Nephron (organoid): Measurements from ENCODE around the gene UBE3B.
A peak's percentile ranks its signal among the peaks of the same experiment; 100 is the strongest.

Experiments used
- H3K27ac Mint-ChIP-seq, 3 experiments: 2 replicates each; pipeline ENCODE4 v1.8.0; 2020; ENCODE audit warnings: mixed read lengths in 3 of 3, mild to moderate bottlenecking in 2 of 3, moderate library complexity in 1 of 3
- H3K27me3 Mint-ChIP-seq: 2 replicates; pipeline ENCODE4 v1.8.0; 2021; ENCODE audit warnings: low read depth, mild to moderate bottlenecking, moderate library complexity, mixed read lengths
- H3K36me3 Mint-ChIP-seq: 2 replicates; pipeline ENCODE4 v1.8.0; 2020; ENCODE audit warnings: low read depth, mixed read lengths
- H3K4me1 Mint-ChIP-seq: 2 replicates; pipeline ENCODE4 v1.8.0; 2020; ENCODE audit warnings: mixed read lengths
- H3K4me3 Mint-ChIP-seq, 3 experiments: 2 replicates each; pipeline ENCODE4 v1.8.0; 2020; ENCODE audit warnings: mild to moderate bottlenecking in 3 of 3, mixed read lengths in 3 of 3, moderate library complexity in 2 of 3
- H3K9me3 Mint-ChIP-seq: 2 replicates; pipeline ENCODE4 v1.8.0; 2020; ENCODE audit warnings: mixed read lengths
- TF ChIP-seq, protein P1 (sequence below), 3 experiments: fragments of 200-600 bp; sonication (generic); IDR thresholded peaks; one replicate each; pipeline ENCODE4 v1.5.0; 2021; ENCODE audit warnings: antibody characterized with exemption in 3 of 3; ENCODE audit not compliant: unreplicated experiment in 3 of 3

The UBE3B gene

DNA sequence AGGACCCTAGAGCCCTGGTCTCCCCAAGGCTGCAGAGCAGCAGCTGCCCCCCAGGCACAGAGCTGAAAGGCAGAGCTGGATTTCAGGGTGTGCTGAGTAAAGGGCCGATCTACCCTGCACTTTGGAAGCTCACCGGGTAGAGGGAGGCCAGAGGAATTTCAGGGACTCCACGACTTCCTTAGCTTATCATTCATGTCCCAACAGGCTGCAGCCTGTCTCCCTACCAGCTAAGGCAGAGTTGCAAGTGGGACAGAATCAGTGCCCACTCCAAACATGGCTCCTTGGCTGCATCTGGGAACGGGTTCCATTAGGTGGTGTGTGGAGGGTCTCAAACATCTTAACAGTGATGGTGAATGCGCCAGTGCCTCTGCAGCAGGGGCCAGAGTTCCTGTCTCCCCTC lies 68.4 kb downstream of the UBE3B start:
- TF ChIP-seq, protein P1, sequence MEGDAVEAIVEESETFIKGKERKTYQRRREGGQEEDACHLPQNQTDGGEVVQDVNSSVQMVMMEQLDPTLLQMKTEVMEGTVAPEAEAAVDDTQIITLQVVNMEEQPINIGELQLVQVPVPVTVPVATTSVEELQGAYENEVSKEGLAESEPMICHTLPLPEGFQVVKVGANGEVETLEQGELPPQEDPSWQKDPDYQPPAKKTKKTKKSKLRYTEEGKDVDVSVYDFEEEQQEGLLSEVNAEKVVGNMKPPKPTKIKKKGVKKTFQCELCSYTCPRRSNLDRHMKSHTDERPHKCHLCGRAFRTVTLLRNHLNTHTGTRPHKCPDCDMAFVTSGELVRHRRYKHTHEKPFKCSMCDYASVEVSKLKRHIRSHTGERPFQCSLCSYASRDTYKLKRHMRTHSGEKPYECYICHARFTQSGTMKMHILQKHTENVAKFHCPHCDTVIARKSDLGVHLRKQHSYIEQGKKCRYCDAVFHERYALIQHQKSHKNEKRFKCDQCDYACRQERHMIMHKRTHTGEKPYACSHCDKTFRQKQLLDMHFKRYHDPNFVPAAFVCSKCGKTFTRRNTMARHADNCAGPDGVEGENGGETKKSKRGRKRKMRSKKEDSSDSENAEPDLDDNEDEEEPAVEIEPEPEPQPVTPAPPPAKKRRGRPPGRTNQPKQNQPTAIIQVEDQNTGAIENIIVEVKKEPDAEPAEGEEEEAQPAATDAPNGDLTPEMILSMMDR (IDR thresholded peaks at IDR 0.05; ENCODE audit: unreplicated experiment in 3 of 3) = no peak
- Mint-ChIP-seq H3K27me3 (peaks cover 37% of the 10 kb centered on the region), H3K27ac (no peak overlapping the region), H3K9me3 (no peaks in the 10 kb centered on the region), H3K4me3 (no peak overlapping the region), H3K36me3 (no peaks in the 10 kb centered on the region), H3K4me1 (peaks cover 8% of the 10 kb centered on the region)

DNA sequence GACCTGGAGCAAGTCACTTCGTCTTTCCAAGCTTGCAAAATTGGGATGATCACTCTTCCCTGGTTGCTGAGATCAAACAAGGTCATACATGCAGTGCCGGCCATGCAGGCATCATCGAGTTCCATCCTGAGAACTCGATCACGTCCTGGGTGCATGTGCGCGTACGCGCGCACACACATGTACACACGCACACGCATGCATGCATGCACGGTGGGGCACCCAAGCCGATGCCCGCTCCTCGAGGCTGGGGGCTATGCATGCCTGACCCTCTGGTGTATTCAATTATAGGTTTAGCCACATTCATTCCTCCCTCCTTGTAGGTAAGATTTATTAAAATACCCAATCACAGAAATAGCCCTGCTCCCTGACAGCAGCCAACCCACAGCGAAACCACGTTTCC lies 69.9 kb downstream of the UBE3B start:
- Mint-ChIP-seq H3K27ac (no peak overlapping the region), H3K27me3 (peaks cover 47% of the 10 kb centered on the region), H3K4me1 (peaks cover 8% of the 10 kb centered on the region), H3K4me3 (no peak overlapping the region), H3K36me3 (no peaks in the 10 kb centered on the region), H3K9me3 (no peaks in the 10 kb centered on the region)
- TF ChIP-seq, protein P1 (IDR thresholded peaks at IDR 0.05; ENCODE audit: unreplicated experiment in 3 of 3) = no peak

DNA sequence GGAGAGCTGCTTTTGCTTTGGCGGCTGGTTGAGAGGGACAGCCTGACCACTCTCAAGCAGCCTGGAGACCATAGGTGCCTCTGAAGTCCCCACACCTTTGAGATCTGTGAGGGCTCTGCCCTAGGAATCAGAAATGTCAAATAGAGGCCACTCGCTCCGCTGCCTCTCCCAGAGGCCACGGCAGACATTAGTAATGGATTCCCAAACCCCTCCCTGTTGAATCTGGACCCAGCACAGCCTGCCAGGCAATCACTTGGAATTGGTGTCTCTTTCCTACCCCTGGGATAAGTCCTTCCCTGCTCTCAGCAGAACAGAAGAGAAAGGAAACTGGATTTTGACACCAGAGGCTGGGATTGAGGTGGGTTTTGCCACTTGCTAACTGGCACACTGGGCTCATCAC lies 70.8 kb downstream of the UBE3B start:
- TF ChIP-seq, protein P1 (IDR thresholded peaks at IDR 0.05; ENCODE audit: unreplicated experiment in 3 of 3) = no peak
- no peaks in the 10 kb centered on the region for H3K9me3 Mint-ChIP-seq
- H3K4me3 Mint-ChIP-seq = no peak overlapping the region
- H3K36me3 Mint-ChIP-seq = no peaks in the 10 kb centered on the region
- peaks cover 56% of the 10 kb centered on the region for H3K27me3 Mint-ChIP-seq
- H3K27ac Mint-ChIP-seq = no peak overlapping the region
- peaks cover 8% of the 10 kb centered on the region for H3K4me1 Mint-ChIP-seq

GRCh38 chr12:109549613-109550270 lies 72.3 kb downstream of the UBE3B start:
- H3K27ac Mint-ChIP-seq = peak overlapping the region in 2 of 3 experiments; percentile 32 to 36

DNA sequence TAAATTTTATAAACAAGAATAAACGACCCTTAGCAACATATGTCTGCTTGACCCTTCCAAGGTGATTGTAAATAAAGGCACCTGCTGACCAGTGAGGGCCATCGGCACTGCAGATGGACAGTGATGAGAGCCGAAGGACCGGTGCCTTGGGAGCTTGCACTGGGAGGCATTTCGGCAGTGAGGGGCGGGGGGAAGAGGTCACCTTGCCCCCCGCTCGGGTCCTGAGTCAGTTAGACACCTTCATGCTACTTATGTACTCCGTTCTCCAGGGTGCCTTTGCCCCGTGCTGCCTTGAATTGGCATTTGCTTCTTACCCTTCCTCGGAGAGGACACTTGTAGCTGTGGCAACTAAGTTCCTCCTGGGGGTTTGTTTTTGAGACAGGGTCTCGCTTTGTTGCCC lies 72.8 kb downstream of the UBE3B start:
- no peaks in the 10 kb centered on the region for H3K36me3 Mint-ChIP-seq

More at GRCh38 chr12:109549613-109550270, 72.3 kb downstream of the UBE3B start:
- peaks cover 60% of the 10 kb centered on the region for H3K27me3 Mint-ChIP-seq
- no peaks in the 10 kb centered on the region for H3K9me3 Mint-ChIP-seq
- peaks cover 8% of the 10 kb centered on the region for H3K4me1 Mint-ChIP-seq
- TF ChIP-seq, protein P1 (IDR thresholded peaks at IDR 0.05; ENCODE audit: unreplicated experiment in 3 of 3) = no peak
- no peaks in the 10 kb centered on the region for H3K36me3 Mint-ChIP-seq
- H3K4me3 Mint-ChIP-seq = peak overlapping the region in 1 of 3 experiments; percentile 46

More for the DNA sequence above, 72.8 kb downstream of the UBE3B start:
- peaks cover 8% of the 10 kb centered on the region for H3K4me1 Mint-ChIP-seq
- TF ChIP-seq, protein P1 (IDR thresholded peaks at IDR 0.05; ENCODE audit: unreplicated experiment in 3 of 3) = no peak
- no peak overlapping the region for H3K27ac Mint-ChIP-seq
- no peak overlapping the region for H3K4me3 Mint-ChIP-seq
- H3K9me3 Mint-ChIP-seq = no peaks in the 10 kb centered on the region
- H3K27me3 Mint-ChIP-seq = peaks cover 60% of the 10 kb centered on the region
